ENCODE data around the gene TTLL3.
"Not testable (repeated sequence)": the region's sequence is repeated elsewhere in the genome, so short reads cannot be mapped to it uniquely, and the experiment has no call there.

TTLL3 gene

DNA sequence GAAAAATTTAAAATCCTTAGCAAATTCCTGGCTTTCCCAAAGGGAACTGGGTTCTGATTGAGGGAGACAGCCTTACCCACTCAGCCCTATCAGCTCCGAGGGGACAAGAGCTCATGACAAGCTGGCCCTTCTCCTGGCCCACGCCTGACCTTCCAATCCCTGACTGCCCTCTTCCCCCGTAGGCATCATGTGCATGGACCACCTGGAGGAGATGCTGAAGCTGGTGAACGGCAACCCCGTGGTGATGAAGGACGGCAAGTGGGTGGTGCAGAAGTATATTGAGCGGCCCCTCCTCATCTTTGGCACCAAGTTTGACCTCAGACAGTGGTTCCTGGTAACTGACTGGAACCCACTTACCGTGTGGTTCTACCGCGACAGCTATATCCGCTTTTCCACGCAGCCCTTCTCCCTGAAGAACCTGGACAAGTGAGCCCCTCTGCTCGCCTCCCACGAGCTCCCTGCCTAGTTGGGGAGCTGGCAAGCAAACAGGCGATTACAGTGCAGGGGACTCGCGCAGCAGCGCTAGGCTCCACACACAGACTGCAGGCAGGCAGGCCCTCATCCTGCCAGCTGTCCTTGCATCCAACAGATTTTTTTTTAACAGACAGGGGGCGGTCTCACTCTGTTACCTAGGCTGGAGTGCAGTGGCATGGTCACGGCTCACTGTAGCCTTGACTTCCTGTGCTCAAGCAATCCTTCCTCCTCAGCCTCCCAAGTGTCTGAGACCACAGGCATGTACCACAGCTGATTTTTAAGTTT is 16.9 kb downstream of the TTLL3 start:
- Histone ChIP-seq H3K4me3 (no peak overlapping the region), H3K27ac (no peak overlapping the region)

DNA sequence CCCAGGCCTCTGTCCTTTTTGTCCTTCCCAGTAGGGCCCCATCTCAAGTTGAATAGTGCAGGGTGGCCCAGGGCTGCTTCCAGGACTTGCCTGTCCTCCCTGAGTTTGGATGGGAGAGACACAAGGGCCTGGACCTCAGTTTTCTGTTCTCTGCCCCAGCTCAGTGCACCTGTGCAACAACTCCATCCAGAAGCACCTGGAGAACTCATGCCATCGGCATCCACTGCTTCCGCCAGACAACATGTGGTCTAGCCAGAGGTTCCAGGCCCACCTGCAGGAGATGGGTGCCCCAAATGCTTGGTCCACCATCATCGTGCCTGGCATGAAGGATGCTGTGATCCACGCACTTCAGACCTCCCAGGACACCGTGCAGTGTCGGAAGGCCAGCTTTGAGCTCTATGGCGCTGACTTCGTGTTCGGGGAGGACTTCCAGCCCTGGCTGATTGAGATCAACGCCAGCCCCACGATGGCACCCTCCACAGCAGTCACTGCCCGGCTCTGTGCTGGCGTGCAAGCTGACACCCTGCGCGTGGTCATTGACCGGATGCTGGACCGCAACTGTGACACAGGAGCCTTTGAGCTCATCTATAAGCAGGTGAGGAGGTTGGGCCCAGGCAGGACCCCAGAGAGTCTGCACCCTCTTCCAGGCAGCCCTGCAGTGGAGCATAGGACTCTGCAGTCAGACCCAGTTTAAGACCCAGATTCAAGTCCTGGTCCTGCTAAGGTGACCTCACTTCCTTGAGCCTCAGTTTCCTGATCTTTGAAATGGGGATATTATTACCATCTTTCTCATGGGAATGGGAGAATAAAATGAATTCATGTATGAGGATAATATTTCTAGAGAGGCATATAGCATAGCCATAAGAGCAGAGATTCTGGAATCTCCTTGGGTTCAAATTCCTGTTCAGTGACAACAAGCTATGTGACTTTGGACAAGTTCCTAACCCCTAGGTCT is 19.0 kb downstream of the TTLL3 start:
- no peak overlapping the region for H3K27ac ChIP-seq

DNA sequence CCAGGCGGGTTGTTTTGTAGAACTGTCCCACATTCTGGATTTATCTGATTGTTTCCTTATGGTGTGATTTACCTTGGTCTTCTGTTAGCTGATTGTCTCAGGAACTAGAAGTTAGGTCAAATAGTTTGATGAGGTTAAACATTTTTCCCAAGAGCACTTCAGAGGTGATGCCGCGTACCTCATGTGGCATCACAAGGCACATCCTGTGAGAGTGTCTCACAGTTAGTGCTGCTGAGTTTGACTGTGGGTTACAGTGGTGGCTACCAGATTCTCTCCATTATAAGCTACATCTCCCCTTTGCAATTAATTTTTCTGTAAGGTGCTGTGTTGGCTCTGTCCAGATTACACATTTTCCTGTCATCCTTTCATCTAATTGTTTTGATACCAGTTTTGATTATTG is 21.2 kb downstream of the TTLL3 start:
- no peak overlapping the region for H3K27ac ChIP-seq
- H3K4me3 ChIP-seq: no peak overlapping the region

More for the DNA sequence above, 19.0 kb downstream of the TTLL3 start:
- H3K4me3 ChIP-seq: no peak overlapping the region

DNA sequence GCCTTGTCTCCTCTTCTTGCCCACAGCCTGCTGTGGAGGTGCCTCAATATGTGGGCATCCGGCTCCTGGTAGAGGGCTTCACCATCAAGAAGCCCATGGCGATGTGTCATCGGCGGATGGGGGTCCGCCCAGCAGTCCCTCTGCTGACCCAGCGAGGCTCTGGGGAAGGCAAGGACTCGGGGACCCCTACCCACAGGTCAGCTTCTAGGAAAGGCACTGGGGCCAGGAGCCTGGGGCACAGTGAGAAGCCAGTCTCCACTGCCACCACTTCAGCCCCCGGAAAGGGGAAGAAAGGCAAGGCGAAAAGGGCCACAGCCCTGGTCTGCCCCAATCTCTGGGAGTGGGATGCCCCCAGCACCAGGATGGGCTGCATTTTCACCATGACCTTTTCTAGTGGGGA is 23.0 kb downstream of the TTLL3 start:
- no peak overlapping the region for H3K4me3 ChIP-seq
- no peak overlapping the region for H3K27ac ChIP-seq

DNA sequence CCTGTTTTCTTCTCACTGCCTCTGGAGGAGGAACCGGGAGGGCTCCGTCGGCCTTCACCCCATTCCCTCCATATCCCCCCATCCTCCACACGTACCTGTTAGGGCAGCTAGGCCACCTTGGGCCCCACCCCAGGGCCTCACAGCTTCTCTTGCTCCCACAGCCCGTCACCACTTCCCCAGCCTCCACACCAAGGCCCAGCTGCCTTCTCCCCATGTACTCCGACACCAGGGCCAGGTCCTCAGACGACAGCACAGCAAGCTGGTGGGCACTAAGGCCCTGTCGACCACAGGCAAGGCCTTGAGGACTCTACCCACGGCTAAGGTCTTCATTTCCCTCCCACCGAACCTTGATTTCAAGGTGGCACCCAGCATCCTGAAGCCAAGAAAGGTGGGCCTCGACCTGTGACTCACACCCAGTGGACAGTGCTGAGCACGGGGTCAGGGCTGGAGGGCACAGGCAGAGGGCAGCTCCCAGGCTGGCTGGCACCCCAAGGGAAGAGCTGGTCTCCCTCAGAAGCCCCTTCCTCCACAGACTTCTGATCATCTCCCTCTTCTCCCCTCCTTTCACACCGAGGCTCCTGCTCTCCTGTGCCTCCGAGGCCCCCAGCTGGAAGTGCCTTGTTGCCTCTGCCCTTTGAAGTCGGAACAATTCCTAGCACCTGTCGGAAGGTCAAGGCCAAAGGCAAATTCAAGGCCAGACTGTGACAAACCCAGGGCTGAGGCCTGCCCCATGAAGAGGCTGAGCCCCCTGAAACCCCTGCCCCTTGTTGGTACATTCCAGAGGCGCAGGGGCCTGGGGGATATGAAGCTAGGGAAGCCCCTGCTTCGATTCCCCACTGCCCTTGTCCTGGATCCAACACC is 24.7 kb downstream of the TTLL3 start:
- Histone ChIP-seq H3K27ac (no peak overlapping the region), H3K4me3 (no peak overlapping the region)

DNA sequence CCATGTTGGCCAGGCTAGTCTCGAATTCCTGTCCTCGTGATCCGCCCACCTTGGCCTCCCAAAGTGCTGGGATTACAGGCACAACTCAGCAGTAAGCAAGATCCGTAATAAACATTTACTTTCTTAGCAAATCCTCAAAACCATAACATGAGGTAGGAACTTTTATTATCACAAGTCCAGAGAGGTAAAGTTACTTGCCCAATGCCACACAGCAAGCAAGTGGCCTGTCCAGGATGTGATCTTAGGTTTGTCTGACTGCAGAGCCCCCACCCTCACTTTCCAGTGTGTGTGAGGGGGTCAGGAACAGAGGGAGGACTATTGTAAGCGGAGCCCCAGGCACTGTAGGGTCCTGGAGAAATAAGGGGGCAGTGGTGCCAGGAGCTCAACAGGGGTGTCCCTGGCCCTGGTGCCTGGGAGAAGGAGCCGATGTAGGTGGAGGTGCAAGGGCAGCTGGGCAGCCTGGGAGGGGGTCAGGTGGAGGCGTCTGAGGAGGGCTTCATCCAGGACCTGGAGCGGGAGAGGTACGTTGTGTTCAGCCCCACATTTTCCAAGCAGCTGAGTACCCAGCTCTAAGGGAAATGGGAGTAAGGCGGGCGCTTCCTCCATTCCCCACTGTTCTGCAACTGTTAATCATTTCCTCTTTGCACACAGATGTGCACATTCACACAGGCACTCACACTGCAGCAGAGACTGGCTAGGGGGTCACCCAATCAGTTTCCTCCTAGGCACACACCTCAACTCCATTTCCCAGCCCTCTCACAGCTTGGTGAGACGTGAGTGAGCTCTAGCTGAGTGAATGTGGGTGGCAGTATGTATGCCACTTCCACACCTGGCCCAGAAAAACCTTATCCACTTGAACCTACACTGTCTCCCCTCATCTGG is 27.9 kb downstream of the TTLL3 start:
- Histone ChIP-seq H3K27ac (no peak overlapping the region), H3K4me3 (no peak overlapping the region)

DNA sequence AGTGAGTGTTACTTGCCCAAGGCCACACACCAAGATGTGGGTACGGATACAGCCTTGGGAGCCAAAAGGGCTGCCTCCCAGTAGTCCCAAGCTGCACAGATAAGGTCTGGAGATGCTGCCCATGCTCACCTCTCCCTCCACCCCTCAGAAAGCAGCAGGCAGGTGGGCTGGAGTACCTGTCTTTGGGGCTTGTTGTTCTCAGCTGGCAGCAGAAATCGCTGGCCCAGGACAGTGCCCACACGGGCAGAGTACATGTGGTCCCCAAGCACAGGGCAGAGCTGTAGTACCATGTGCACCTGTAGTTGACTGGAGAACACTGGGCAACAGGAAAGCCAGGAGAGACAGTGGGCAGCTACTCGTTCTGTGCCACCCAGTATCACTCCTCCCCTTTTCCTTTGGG is 28.8 kb downstream of the TTLL3 start:
- no peak overlapping the region for H3K27ac ChIP-seq
- H3K4me3 ChIP-seq: no peak overlapping the region

DNA sequence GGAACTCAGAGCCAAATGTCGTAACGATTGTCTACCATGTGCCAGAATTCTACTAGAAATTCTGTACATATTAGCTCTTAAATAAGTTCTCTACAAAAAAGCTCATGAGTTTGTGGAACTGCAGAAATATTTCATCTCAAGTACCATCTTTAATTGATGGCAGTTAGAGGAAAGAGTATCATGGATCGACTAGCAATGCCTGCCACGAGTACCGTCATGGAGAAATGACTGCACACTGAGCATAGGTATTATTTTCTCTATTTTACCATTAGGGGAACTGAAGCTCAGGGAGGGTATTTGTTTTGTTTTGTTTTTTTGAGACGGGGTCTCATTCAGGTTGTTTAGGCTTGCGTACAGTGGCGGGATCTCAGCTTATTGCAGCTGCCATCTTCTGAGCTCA is 31.0 kb downstream of the TTLL3 start:
- no peak overlapping the region for H3K27ac ChIP-seq
- no peak overlapping the region for H3K4me3 ChIP-seq

DNA sequence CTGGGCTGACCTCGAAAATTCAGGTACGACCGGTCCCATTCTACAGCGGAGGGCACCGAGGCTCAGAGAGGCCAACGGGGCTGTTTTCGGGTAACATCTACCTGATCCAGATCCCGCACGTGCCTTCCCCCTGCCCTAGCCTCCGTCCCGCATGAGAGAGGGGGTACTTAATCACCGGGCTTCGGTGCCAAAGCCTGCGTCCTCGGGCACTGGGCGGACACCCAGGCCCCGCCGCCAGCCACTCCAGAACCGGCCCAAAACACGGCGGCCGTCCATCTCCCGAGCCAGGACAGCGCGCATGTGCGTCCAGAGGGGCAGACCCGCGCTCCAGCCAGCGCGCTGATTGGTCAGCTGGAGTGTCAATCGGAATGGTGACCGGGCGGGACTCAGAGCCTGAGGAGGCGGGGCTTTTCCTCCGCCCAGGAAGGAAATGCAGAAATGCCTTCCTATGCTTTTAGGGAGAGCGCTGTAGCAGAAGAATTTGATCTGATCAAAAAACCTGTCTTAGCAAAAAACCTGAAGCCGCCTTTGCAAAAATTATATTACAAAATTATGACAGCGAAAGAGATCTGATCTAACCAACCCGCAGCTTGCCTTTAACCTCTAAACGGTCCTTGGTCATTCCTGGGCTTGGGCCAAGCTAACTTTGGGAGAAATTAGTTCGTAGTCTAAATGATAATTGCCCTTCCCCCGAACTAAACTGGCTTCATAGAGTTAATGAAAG is 33.8 kb downstream of the TTLL3 start, which contains the start of gene RPUSD3:
Gene RPUSD3 (minus strand): TSS at position 294 of the 724 bp plus-strand sequence. CDS start 18 bp downstream, at position 276.
- Histone ChIP-seq H3K27ac (peak within 1 kb of the TSS; percentile 28 to 91 (median 80)), H3K4me3 (peak within 1 kb of the TSS; percentile 55 to 91 (median 74))

DNA sequence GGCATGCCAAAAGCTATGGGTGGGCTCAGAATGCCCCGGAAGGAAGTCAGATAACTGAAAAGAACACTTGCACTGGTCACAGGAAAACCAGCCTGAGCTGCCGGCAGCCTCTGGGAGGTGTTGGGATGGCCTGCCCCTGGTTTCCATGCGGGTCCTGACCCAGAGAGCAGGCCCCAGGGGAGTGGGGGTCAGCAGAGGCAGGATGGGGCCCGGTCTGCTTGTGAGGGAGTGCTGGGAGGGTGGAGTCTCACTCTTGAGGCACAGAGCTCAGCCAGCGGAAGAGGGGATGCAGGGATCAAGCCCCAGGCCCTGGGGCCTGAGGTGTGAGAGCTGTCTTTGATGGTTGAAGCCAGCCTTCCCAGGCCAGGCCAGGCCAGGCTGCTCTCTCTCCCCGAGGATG is 36.2 kb downstream of the TTLL3 start:
- Histone ChIP-seq H3K27ac (no peak overlapping the region), H3K4me3 (no peak overlapping the region)

DNA sequence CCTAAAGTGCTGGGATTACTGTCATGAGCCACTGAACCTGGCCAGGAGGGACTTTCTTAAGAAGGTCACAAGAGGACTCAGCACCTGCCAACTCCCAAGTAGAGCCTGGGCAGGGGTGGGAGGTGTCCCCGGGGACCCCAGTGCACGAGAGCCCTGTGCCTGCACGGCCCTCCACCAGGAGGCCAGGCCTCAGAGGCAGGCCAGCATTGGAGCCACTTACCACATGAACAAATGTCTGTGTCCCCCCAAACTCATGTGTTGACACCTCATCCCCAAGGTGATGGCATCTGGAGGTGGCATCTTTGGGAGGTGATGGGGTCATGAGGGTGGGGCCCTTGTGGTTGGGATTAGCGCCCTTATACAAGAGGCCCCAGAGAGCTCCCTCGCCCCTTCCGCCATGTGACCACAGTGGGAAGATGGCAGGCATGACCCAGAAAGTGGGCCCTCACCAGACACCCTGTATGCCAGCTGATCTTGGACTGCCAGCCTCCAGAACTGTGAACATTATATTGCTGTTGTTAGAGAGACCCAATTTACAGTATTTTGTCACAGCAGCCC is 36.9 kb downstream of the TTLL3 start:
- H3K4me3 ChIP-seq: no peak overlapping the region
- no peak overlapping the region for H3K27ac ChIP-seq

DNA sequence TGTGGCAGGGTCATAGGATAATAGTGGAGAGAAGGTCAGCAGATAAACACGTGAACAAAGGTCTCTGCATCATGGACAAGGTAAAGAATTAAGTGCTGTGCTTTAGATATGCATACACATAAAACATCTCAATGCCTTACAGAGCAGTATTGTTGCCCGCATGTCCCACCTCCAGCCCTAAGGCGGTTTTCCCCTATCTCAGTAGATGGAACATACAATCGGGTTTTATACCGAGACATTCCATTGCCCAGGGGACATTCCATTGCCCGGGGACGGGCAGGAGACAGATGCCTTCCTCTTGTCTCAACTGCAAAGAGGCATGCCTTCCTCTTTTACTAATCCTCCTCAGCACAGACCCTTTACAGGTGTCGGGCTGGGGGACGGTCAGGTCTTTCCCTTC is 37.8 kb downstream of the TTLL3 start:
- H3K27ac ChIP-seq, H3K4me3 ChIP-seq: not testable (repeated sequence)

DNA sequence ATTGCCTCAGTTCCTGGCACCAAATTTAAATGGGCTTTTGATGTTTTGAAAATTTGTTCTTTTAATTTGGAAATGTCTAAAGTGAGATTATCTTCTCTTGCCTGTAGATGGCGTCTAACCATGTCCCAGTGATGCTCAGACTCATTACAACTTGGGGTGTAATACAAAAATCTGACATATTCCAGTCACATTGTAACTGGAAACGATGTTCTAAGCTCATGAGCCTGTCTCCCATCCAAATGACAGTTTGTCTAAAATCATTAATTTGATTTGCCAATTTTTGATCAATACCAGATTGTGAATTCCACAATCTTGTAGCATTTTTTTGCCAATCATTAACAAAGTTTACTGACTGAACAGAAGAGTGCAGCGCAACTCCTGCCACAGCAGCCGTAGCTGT is 38.8 kb downstream of the TTLL3 start:
- not testable (repeated sequence) for H3K4me3 ChIP-seq, H3K27ac ChIP-seq

DNA sequence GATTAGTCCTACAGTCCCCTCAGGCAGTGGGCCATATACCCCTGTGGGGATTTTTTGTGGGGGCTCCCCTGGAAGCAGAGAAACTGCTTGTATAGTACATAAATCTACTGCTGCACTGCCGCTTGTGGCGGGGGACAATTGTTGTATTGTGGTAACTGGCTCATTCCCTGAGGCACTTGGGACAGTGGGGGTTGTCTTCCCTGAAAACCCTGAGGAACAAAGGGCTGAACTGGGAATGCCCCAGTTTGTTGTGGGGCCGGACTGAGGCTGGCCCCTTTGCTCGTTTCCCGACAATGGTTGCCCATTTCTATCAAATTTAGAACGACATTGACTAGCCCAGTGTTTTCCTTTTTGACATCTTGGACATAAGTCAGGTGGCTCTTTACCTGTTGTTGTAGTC is 41.3 kb downstream of the TTLL3 start:
- H3K27ac ChIP-seq: peak overlapping the region in 1 of 21 experiments; percentile 27
- H3K4me3 ChIP-seq: not testable (repeated sequence)

DNA sequence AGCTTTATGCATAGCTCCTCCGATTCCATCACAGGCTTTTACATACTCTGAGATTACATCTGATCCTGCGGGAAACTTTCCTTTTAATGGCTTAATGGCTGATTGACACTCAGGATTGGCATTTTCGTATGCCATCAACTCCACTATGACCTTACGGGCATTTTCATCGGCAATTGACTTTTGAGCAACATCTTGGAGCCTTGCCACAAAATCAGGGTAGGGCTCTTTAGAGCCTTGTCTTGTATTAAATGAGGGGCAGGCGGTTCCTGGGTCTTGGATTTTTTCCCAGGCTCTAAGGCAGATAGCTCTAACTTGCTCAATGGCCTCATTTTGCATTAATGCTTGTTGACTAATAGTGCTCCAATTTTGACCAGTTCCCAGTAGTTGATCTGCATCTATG is 41.9 kb downstream of the TTLL3 start:
- not testable (repeated sequence) for H3K27ac ChIP-seq, H3K4me3 ChIP-seq

DNA sequence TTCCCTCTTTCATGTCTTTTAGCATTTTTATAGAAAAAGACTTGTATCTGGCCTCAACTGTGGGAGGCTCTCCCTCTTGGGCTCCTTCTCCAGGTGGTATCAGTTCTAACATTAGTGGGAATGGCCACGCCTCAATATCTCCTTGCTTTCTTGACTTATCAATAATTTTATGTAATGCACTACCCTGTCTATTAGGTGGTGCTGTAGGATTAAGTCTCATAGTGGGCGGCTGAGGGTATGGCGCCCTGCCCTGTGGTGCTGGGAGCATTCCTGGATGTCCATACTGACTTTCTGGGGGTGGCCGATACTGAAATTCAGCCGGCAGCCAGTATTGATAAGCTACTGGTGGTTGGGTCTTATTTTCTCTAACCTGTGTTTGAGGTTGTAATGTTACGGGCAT is 42.5 kb downstream of the TTLL3 start:
- H3K4me3 ChIP-seq: no peak overlapping the region
- no peak overlapping the region for H3K27ac ChIP-seq

DNA sequence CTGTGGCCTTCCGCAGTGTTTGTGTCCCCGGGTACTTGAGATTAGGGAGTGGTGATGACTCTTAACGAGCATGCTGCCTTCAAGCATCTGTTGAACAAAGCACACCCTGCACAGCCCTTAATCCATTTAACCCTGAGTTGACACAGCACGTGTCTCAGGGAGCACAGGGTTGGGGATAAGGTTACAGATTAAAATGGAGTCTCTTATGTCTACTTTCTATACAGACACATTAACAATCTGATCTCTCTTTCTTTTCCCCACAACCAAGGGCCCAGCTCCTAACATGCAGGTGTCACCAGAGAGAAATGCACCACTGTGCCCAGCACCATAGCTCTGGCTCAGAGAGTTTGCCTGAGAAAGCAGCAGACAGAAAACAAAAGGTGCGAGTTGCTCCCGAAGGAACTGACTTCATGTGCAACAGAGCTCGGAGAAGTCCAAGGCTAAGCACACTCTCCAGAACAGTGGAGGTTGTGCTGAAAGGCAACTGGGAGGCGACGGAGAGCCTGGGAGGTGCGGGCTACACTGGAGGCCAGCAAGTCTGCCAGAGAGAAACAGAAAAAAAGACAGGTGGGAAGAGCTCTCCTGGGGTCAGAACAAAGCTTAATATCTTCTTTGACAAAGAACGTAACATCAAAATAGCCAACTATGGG is 44.4 kb downstream of the TTLL3 start:
- H3K4me3 ChIP-seq, H3K27ac ChIP-seq: not testable (repeated sequence)

DNA sequence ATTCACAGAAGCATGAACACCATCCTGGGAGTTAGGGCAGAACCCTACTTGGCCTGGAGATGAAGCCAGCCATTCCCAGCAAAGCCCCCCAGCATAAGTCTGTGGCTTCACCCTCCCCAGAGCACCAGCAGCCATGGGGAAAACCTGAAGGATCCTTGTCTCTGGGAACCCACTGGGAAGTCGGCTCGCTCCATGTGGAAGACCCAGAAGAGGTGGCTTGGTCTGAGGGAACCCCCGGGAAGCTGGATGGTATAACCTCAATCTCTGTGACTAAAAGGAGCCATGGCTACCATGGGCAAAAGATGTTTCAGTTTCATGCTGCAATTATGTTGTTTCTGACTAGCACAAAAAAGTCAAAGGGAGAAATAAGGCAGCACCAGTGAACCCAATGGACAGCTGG is 45.5 kb downstream of the TTLL3 start:
- Histone ChIP-seq H3K4me3 (no peak overlapping the region), H3K27ac (no peak overlapping the region)

Measured in skin epidermis (tissue), 12 donors.